Prostate gland (tissue), 2 donors: ENCODE measurements around the gene GRIN2A. TPM values are rescaled to one million over a fixed set of nuclear protein-coding genes. Genes with fewer than 3 reads are reported as not detected.

ENCODE experiments used
- DNase-seq: peaks from one replicate; pipeline ENCODE4 v3.0.0-alpha.2; 2019; ENCODE audit warnings: low spot score
- H3K27ac ChIP-seq, 2 donors: fragments of 200-600 bp; sonication (generic); 2 replicates each; pipeline ENCODE4 v1.5.1; 2017 to 2019
- H3K27me3 ChIP-seq: fragments of 200-600 bp; sonication (generic); replicated peaks from 2 replicates; pipeline ENCODE4 v1.5.1; 2019; ENCODE audit not compliant: insufficient read depth
- H3K36me3 ChIP-seq, 2 donors: fragments of 200-600 bp; sonication (generic); 1 replicate in 1 of 2; 2 replicates in 1 of 2; pipeline versions ENCODE4 v1.5.1 to v1.8.1; 2017 to 2019
- H3K4me1 ChIP-seq: fragments of 200-600 bp; sonication (generic); replicated peaks from 2 replicates; pipeline ENCODE4 v1.5.1; 2019
- H3K4me3 ChIP-seq, 2 donors: fragments of 200-600 bp; sonication (generic); 2 replicates each; pipeline ENCODE4 v1.5.1; 2017 to 2019
- H3K9me3 ChIP-seq: fragments of 200-600 bp; sonication (generic); 2 replicates; pipeline ENCODE4 v1.5.1; 2017
- POLR2A ChIP-seq: fragments of 450-650 bp; IDR thresholded peaks from one replicate; pipeline ENCODE4 v1.6.1; 2016; ENCODE audit warnings: antibody characterized with exemption, mild to moderate bottlenecking
- POLR2AphosphoS5 ChIP-seq: sonication (generic); formaldehyde crosslinking; IDR thresholded peaks from one replicate; pipeline ENCODE4 v1.6.1; 2017; ENCODE audit warnings: antibody characterized with exemption
- WGBS: methylation state at CpG from one replicate; pipeline ENCODE4 v1.1.5; 2018; 5-methylcytosine and 5-hydroxymethylcytosine counted together
- intact Hi-C: fragments of 100-400 bp; cut with DNase I; formaldehyde crosslinking; loops from one replicate; pipeline ENCODE4 v1.14.2; 2022
- total RNA-seq, 2 donors: library from RNA; depleted of rRNA; stranded (reverse); fragments of >200 nt; gene quantifications; one replicate each; pipeline ENCODE4 v1.1.0, GENCODE V29; 2016
- TF ChIP-seq, protein P1 (sequence below), 4 experiments: fragments of 200-600 bp in 2 of 4; fragments of 450-650 bp in 2 of 4; sonication (generic) in 2 of 4; IDR thresholded peaks; 1 replicate in 3 of 4; 2 replicates in 1 of 4; pipeline ENCODE4 v1.5.1; 2016 to 2019; ENCODE audit warnings: antibody characterized with exemption in 4 of 4, mild to moderate bottlenecking in 2 of 4, moderate library complexity in 2 of 4

Gene GRIN2A
- total RNA-seq, 2 donors from 2014 or later: 0.23 to 11.4 TPM

DNA sequence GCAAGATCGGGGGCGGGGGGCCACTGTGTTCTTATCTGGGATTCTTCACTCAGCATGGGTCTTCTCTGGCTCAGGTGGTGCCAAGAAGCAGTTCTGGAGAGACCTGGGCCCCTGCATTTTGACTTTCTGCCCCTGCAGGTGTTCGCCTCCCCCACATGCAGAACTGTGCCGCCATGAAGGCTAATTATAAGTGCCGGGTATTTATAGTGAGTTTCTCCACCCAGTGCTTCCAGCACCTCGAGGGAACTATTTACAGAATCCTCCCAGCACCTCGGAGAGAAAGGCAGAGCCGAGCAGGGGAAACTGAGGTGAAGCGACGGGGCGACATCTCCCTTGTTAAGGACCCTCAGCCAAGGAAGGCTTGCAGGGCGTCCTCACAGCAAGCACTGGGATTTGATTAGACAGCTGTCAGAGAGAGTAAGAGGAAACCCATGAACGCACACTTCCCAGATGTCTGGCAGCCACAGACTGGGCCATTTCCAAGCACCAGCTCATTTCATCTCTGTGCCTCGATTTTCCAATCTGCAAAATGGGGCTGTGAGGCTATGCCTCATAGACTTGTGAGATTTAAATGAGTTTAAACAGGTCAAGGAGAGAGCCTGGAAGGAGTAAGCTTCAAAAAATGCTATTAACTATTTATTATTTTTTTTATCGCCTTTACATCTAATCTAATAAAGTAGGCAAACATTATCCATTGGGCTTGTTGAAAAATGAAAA is 36.4 kb upstream of the GRIN2A start:
- Histone ChIP-seq H3K4me3 (no peak overlapping the region), H3K4me1 (no peaks in the 10 kb centered on the region), H3K36me3 (no peaks in the 10 kb centered on the region), H3K27me3 (peaks cover 4% of the 10 kb centered on the region), H3K27ac (no peak overlapping the region), H3K9me3 (no peaks in the 10 kb centered on the region)
- intact Hi-C loops: no loop called here
- TF ChIP-seq POLR2AphosphoS5: no peak
- TF ChIP-seq, protein P1, sequence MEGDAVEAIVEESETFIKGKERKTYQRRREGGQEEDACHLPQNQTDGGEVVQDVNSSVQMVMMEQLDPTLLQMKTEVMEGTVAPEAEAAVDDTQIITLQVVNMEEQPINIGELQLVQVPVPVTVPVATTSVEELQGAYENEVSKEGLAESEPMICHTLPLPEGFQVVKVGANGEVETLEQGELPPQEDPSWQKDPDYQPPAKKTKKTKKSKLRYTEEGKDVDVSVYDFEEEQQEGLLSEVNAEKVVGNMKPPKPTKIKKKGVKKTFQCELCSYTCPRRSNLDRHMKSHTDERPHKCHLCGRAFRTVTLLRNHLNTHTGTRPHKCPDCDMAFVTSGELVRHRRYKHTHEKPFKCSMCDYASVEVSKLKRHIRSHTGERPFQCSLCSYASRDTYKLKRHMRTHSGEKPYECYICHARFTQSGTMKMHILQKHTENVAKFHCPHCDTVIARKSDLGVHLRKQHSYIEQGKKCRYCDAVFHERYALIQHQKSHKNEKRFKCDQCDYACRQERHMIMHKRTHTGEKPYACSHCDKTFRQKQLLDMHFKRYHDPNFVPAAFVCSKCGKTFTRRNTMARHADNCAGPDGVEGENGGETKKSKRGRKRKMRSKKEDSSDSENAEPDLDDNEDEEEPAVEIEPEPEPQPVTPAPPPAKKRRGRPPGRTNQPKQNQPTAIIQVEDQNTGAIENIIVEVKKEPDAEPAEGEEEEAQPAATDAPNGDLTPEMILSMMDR (IDR thresholded peaks at IDR 0.05): no peak
- no peak for TF ChIP-seq POLR2A
- DNase-seq: no peak
- WGBS: 70% methylated on average over 15 of the region's 15 CpGs

DNA sequence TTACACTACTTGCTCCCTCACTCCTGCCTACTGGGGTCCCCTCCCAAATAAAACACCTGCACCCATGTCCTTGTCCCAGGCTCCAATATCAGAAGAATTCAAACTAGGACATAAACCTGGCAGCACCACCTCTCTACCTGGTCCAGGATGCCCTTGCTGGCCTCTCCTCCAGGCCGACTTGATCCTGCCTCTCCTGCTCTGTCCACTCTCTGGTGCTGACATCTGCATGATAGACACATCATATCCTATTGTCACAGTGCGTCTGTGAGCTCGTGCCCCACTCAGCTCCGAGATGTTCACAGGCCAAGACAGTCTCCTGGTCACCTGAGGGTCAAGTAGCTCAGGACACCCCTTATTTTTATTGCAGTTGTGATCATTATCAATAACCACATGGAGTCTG is 31.5 kb upstream of the GRIN2A start:
- TF ChIP-seq POLR2AphosphoS5 (no peak), POLR2A (no peak)
- TF ChIP-seq, protein P1 (IDR thresholded peaks at IDR 0.05): no peak
- intact Hi-C loops: no loop called here
- Histone ChIP-seq H3K9me3 (no peaks in the 10 kb centered on the region), H3K36me3 (no peaks in the 10 kb centered on the region), H3K27ac (no peak overlapping the region), H3K4me3 (no peak overlapping the region), H3K27me3 (no peaks in the 10 kb centered on the region), H3K4me1 (no peaks in the 10 kb centered on the region)
- 76% methylated on average over 4 of the region's 4 CpGs for WGBS
- DNase-seq: no peak

DNA sequence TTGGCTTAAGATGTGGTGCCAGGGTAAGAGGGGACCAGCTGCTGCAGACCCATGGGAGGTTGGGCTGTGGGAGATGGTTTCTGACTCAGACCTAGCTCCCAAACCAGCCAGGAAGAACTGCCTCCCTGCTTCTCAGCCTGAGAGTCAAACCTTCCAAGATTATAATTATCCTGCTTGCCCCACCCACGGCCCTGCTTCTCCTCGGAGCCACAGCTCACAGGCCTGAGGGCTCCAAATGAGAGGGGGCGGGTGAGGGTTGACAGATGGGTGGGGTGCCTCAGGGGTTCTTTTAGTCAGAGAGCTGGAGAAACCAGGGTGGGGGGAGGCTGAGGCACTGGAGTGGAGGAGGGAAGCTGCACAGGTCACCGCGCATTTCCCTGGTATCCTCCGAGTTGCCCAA is 28.7 kb upstream of the GRIN2A start:
- intact Hi-C loops: no loop called here
- Histone ChIP-seq H3K9me3 (no peaks in the 10 kb centered on the region), H3K27ac (no peak overlapping the region), H3K4me1 (no peaks in the 10 kb centered on the region), H3K27me3 (no peaks in the 10 kb centered on the region), H3K4me3 (no peak overlapping the region), H3K36me3 (no peaks in the 10 kb centered on the region)
- no peak for DNase-seq
- WGBS: 45% methylated on average over 6 of the region's 6 CpGs
- TF ChIP-seq, protein P1 (IDR thresholded peaks at IDR 0.05): no peak
- TF ChIP-seq POLR2A (no peak), POLR2AphosphoS5 (no peak)

DNA sequence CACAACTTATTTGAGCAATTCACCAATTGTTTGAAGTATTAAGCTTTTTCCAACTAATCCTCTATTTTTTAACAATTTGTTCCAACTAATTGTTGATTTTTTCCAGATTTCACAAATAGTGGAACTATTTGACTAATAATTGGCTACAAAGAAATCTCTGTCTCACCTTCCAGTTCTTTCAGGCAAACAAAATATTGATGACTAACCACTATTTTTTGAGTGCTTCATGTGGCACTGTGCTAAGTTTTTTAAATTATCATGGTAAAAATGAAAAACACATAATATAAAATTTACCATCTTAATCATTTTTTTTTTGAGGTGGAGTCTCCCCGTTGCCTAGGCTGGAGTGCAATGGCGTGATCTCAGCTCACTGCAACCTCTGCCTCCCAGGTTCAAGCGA is 24.6 kb upstream of the GRIN2A start:
- no peak for DNase-seq
- Histone ChIP-seq H3K4me1 (no peaks in the 10 kb centered on the region), H3K27me3 (no peaks in the 10 kb centered on the region), H3K36me3 (no peaks in the 10 kb centered on the region), H3K9me3 (no peaks in the 10 kb centered on the region), H3K27ac (no peak overlapping the region), H3K4me3 (no peak overlapping the region)
- intact Hi-C loops: no loop called here
- 90% methylated on average over 3 of the region's 3 CpGs for WGBS
- TF ChIP-seq POLR2A (no peak), POLR2AphosphoS5 (no peak)
- TF ChIP-seq, protein P1 (IDR thresholded peaks at IDR 0.05): no peak

DNA sequence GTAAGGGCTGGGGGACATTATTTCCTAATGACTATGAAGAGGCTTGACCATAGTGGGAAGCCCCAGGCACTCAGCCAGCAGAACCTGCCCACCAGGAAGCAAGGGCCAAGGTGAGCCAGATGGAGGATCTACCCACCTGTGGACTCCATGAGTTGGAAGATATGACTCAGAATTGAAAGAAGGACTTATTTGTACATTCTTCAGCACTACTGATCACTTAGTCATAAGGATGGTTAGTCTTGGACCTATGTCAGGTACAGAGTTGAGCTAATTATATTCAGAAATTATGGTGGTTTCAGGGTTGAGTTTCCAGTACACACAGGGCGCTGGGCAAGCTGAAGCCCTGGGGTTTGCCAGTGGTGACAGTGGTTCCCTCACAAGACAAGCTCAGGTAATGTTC is 24.0 kb upstream of the GRIN2A start:
- no peaks in the 10 kb centered on the region for H3K27me3 ChIP-seq
- no peaks in the 10 kb centered on the region for H3K9me3 ChIP-seq
- TF ChIP-seq, protein P1 (IDR thresholded peaks at IDR 0.05): no peak
- no peak for TF ChIP-seq POLR2AphosphoS5
- TF ChIP-seq POLR2A: no peak
- no peak overlapping the region for H3K27ac ChIP-seq
- H3K4me3 ChIP-seq: no peak overlapping the region
- whole genome bisulfite sequencing: 100% methylated on average over 1 of the region's 1 CpG
- no peaks in the 10 kb centered on the region for H3K4me1 ChIP-seq
- no peaks in the 10 kb centered on the region for H3K36me3 ChIP-seq
- DNase-seq: no peak
- intact Hi-C loops: no loop called here
